Ishikawa (cell line): ENCODE measurements around the gene TMIE.

ENCODE experiments used
- CEBPB ChIP-seq: IDR thresholded peaks from 2 replicates; pipeline ENCODE4 v1.6.1; 2012
- CREB1 ChIP-seq: IDR thresholded peaks from 2 replicates; pipeline ENCODE4 v1.6.1; 2012; ENCODE audit warnings: low read depth
- EGR1 ChIP-seq: IDR thresholded peaks from 2 replicates; pipeline ENCODE4 v1.6.1; 2012
- EP300 ChIP-seq: IDR thresholded peaks from 2 replicates; pipeline ENCODE4 v1.6.1; 2012; ENCODE audit warnings: borderline replicate concordance
- FOXM1 ChIP-seq: IDR thresholded peaks from 2 replicates; pipeline ENCODE4 v1.6.1; 2012; ENCODE audit warnings: low read depth, borderline replicate concordance
- NFIC ChIP-seq: IDR thresholded peaks from 2 replicates; pipeline ENCODE4 v1.6.1; 2012
- RAD21 ChIP-seq: IDR thresholded peaks from 2 replicates; pipeline ENCODE4 v1.6.1; 2012; ENCODE audit warnings: low read depth
- REST ChIP-seq: IDR thresholded peaks from 2 replicates; pipeline ENCODE4 v1.6.1; 2012; ENCODE audit warnings: low read depth, mild to moderate bottlenecking
- TAF1 ChIP-seq: IDR thresholded peaks from 2 replicates; pipeline ENCODE4 v1.6.1; 2012; ENCODE audit warnings: low read depth, mild to moderate bottlenecking
- TCF12 ChIP-seq: IDR thresholded peaks from 2 replicates; pipeline ENCODE4 v1.6.1; 2012; ENCODE audit warnings: low read depth
- TEAD4 ChIP-seq: IDR thresholded peaks from 2 replicates; pipeline ENCODE4 v1.6.1; 2012
- USF1 ChIP-seq: IDR thresholded peaks from 2 replicates; pipeline ENCODE4 v1.6.1; 2012
- YY1 ChIP-seq: IDR thresholded peaks from 2 replicates; pipeline ENCODE4 v1.6.1; 2012; ENCODE audit warnings: low read depth
- ZBTB7A ChIP-seq: IDR thresholded peaks from 2 replicates; pipeline ENCODE4 v1.6.1; 2012; ENCODE audit warnings: low read depth
- TF ChIP-seq, protein P1 (sequence below): IDR thresholded peaks from 2 replicates; pipeline ENCODE4 v1.6.1; 2012

The TMIE gene

DNA sequence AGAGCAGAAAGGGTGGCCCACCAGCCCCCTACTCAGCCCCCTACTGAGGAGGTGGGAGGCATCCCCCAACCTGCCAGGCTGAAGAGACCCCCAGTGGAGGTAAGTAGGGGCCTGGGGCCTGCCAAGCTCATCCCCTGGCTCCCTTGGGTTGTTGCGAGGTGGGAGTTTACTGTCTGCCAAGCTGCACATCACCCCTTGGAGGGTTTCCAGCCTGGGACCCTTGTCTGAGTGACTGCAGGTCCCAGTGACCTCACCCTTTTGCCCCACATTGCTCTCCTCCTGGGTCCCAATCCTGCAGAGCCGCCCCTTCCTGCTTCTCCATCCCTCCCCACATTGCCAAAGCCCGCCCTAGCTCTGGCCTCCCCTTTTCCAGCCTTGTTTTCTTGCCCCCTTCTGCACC, 6.7 kb upstream of the TMIE start:
- TF ChIP-seq RAD21 (no peak), REST (no peak), USF1 (no peak), YY1 (no peak), TCF12 (no peak), FOXM1 (no peak), NFIC (no peak), ZBTB7A (no peak), EP300 (no peak), CREB1 (no peak), EGR1 (no peak)
- TF ChIP-seq, protein P1, sequence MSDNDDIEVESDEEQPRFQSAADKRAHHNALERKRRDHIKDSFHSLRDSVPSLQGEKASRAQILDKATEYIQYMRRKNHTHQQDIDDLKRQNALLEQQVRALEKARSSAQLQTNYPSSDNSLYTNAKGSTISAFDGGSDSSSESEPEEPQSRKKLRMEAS, result no peak

DNA sequence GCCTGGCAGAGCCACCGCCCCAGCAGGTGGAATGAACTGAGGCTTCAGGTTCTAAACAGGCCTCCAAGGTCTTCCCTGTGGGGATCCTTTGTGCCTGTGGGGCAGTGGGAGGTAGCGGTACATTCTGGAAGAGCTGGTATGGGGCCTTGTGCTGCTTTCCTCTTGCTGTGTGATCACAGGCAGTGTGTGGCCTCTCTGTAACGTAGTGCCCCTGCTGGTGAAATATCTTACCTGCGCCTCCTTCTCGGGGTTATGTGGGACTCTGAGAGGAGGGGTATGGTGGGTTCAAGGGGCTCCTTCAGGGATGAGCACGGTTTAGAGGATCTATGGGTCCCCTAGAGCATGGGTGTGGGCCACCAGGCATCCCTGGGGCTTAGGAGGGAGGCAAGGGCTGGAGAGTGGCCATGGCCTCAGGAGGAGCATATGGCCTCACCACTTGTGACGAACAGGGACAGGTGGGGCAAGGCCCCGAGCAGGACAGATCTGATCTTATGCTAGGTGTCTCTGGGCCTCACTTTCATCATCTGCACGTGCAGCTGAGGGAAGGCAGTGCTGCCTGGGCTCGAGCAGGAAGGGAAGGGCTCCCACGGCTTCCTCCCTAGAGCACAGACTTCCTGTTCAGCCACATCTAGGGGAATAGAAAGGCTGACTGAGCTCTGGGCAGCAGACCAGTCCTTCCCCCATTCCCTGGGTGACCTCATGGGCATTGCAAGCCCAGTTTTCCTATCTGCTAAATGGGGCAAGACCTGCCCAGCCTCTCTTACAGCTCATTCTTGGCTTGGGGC, 5.8 kb upstream of the TMIE start:
- TF ChIP-seq CREB1, result no peak
- TF ChIP-seq NFIC, result peak; percentile 80
- peak; percentile 32; the same call in 1 of the 2 replicates for TF ChIP-seq RAD21
- no peak for TF ChIP-seq ZBTB7A
- TF ChIP-seq EGR1, result no peak

- no peak for TF ChIP-seq EP300
- no peak for TF ChIP-seq REST
- no peak for TF ChIP-seq RAD21
- no peak for TF ChIP-seq TEAD4
- no peak for TF ChIP-seq TAF1
- TF ChIP-seq FOXM1, result no peak
- TF ChIP-seq NFIC, result no peak
- no peak for TF ChIP-seq CEBPB
- TF ChIP-seq EGR1, result no peak
- TF ChIP-seq TCF12, result no peak
- TF ChIP-seq YY1, result no peak
- TF ChIP-seq, protein P1, result no peak
- TF ChIP-seq CREB1, result no peak
- no peak for TF ChIP-seq USF1
- no peak for TF ChIP-seq ZBTB7A
Observed at GRCh38 chr3:46695962-46696894, 5.0 kb upstream of the TMIE start.

GRCh38 chr3:46699676-46700523, 1.3 kb upstream of the TMIE start:
- TF ChIP-seq TAF1 (no peak), ZBTB7A (no peak), RAD21 (no peak), CEBPB (no peak), TCF12 (no peak), USF1 (no peak), NFIC (no peak), YY1 (no peak), TEAD4 (no peak), CREB1 (no peak), REST (no peak), FOXM1 (no peak), EP300 (no peak), EGR1 (no peak)
- TF ChIP-seq, protein P1, result no peak
